ENCODE results near the gene KRT36.

Gene KRT36

DNA sequence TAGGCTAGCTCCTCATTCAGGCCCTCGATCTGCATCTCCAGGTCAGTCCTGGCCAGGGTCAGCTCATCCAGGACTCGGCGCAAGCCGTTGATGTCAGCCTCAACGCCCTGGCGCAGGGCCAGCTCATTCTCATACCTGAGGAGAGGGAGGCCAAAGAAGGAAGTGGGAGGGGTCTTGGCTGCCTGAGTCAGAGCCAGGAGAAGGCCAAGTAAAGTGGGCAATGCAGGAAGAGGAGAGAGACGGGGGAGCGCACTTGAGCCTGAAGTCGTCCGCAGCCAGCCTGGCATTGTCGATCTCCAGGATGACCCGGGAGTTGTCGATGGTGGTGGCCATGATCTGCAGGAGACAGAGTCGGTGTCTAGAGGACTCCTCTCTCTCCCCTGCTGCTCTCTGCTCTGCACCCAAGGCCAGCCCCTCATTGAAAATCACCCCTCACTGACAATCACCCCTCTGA is 27.1 kb upstream of the KRT36 start:
- H3K4me1 ChIP-seq = no peaks in the 10 kb centered on the region
- H3K36me3 ChIP-seq (replicated peaks) = no peaks in the 10 kb centered on the region
- DNase-seq (ENCODE audit: low spot score in 2 of 2) = no peak
- in situ Hi-C loops (cut with MboI; ENCODE audit: low sequenced_read_pairs) = no loop called here
- no peak overlapping the region for H3K4me3 ChIP-seq
- H3K27me3 ChIP-seq (ENCODE audit: low read depth) = no peaks in the 10 kb centered on the region
- H3K9me3 ChIP-seq = no peaks in the 10 kb centered on the region

GRCh38 chr17:41516147-41516829 is 26.6 kb upstream of the KRT36 start:
- Histone ChIP-seq H3K9me3 (no peaks in the 10 kb centered on the region), H3K4me1 (no peaks in the 10 kb centered on the region), H3K4me3 (no peak overlapping the region), H3K27me3 (ENCODE audit: low read depth) (no peaks in the 10 kb centered on the region), H3K36me3 (replicated peaks) (no peaks in the 10 kb centered on the region)
- no peak for DNase-seq (ENCODE audit: low spot score in 2 of 2)
- in situ Hi-C loops (cut with MboI; ENCODE audit: low sequenced_read_pairs) = no loop called here

GRCh38 chr17:41513168-41513547 is 23.4 kb upstream of the KRT36 start:
- in situ Hi-C loops (cut with MboI; ENCODE audit: low sequenced_read_pairs) = no loop called here

GRCh38 chr17:41512546-41513167 is 22.9 kb upstream of the KRT36 start:
- in situ Hi-C loops (cut with MboI; ENCODE audit: low sequenced_read_pairs) = no loop called here
- H3K9me3 ChIP-seq = no peaks in the 10 kb centered on the region
- H3K4me1 ChIP-seq = no peaks in the 10 kb centered on the region
- no peaks in the 10 kb centered on the region for H3K36me3 ChIP-seq (replicated peaks)
- no peak overlapping the region for H3K4me3 ChIP-seq
- DNase-seq (ENCODE audit: low spot score in 2 of 2) = no peak
- H3K27me3 ChIP-seq (ENCODE audit: low read depth) = 0 out of 2 replicates have a peak, but pooled peaks cover 2% of the 10 kb centered on the region

More at GRCh38 chr17:41513168-41513547, 23.4 kb upstream of the KRT36 start:
- Histone ChIP-seq H3K9me3 (no peaks in the 10 kb centered on the region), H3K4me1 (no peaks in the 10 kb centered on the region), H3K27me3 (ENCODE audit: low read depth) (0 out of 2 replicates have a peak, but pooled peaks cover 2% of the 10 kb centered on the region), H3K36me3 (replicated peaks) (no peaks in the 10 kb centered on the region), H3K4me3 (no peak overlapping the region)
- no peak for DNase-seq (ENCODE audit: low spot score in 2 of 2)

DNA sequence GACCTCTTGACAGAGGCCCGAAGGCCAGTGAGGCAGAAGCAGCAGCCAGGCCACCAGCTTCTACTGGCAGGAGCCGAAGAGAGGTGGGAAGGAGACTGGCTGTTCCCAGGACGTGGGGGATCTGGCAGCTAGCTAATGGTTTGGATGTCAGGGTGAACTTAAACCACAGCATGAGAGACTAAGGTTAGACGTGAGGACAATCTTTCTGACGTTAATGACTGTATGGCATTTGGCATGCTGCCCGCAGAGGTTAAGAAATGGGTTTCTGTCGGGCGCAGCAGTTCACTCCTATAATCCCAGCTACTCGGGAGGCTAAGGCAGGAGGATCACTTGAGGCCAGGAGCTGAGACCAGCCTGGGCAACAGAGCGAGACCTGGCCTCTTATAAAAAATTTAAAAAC is 22.0 kb upstream of the KRT36 start:
- no peak for DNase-seq (ENCODE audit: low spot score in 2 of 2)
- no peaks in the 10 kb centered on the region for H3K36me3 ChIP-seq (replicated peaks)

GRCh38 chr17:41511116-41511515 is 21.4 kb upstream of the KRT36 start:
- in situ Hi-C loops (cut with MboI; ENCODE audit: low sequenced_read_pairs) = no loop called here
- DNase-seq (ENCODE audit: low spot score in 2 of 2) = no peak

More for the DNA sequence above, 22.0 kb upstream of the KRT36 start:
- in situ Hi-C loops (cut with MboI; ENCODE audit: low sequenced_read_pairs) = no loop called here
- no peaks in the 10 kb centered on the region for H3K4me1 ChIP-seq
- no peak overlapping the region for H3K4me3 ChIP-seq
- H3K27me3 ChIP-seq (ENCODE audit: low read depth) = 0 out of 2 replicates have a peak, but pooled peaks cover 2% of the 10 kb centered on the region
- no peaks in the 10 kb centered on the region for H3K9me3 ChIP-seq

GRCh38 chr17:41510251-41511065 is 20.7 kb upstream of the KRT36 start:
- DNase-seq (ENCODE audit: low spot score in 2 of 2) = no peak
- Histone ChIP-seq H3K4me1 (no peaks in the 10 kb centered on the region), H3K9me3 (no peaks in the 10 kb centered on the region), H3K27me3 (ENCODE audit: low read depth) (0 out of 2 replicates have a peak, but pooled peaks cover 2% of the 10 kb centered on the region), H3K36me3 (replicated peaks) (no peaks in the 10 kb centered on the region), H3K4me3 (no peak overlapping the region)
- in situ Hi-C loops (cut with MboI; ENCODE audit: low sequenced_read_pairs) = no loop called here

More at GRCh38 chr17:41511116-41511515, 21.4 kb upstream of the KRT36 start:
- Histone ChIP-seq H3K27me3 (ENCODE audit: low read depth) (0 out of 2 replicates have a peak, but pooled peaks cover 2% of the 10 kb centered on the region), H3K36me3 (replicated peaks) (no peaks in the 10 kb centered on the region), H3K9me3 (no peaks in the 10 kb centered on the region), H3K4me1 (no peaks in the 10 kb centered on the region), H3K4me3 (no peak overlapping the region)

GRCh38 chr17:41507315-41507880 is 17.7 kb upstream of the KRT36 start:
- Histone ChIP-seq H3K27me3 (ENCODE audit: low read depth) (0 out of 2 replicates have a peak, but pooled peaks cover 2% of the 10 kb centered on the region), H3K9me3 (no peaks in the 10 kb centered on the region), H3K4me1 (no peaks in the 10 kb centered on the region), H3K4me3 (no peak overlapping the region), H3K36me3 (replicated peaks) (no peaks in the 10 kb centered on the region)
- no peak for DNase-seq (ENCODE audit: low spot score in 2 of 2)
- in situ Hi-C loops (cut with MboI; ENCODE audit: low sequenced_read_pairs) = no loop called here

- H3K27me3 ChIP-seq (ENCODE audit: low read depth) = 0 out of 2 replicates have a peak, but pooled peaks cover 2% of the 10 kb centered on the region
- no peaks in the 10 kb centered on the region for H3K36me3 ChIP-seq (replicated peaks)
- H3K4me1 ChIP-seq = no peaks in the 10 kb centered on the region
- no peak for DNase-seq (ENCODE audit: low spot score in 2 of 2)
- no peaks in the 10 kb centered on the region for H3K9me3 ChIP-seq
- H3K4me3 ChIP-seq = no peak overlapping the region
- in situ Hi-C loops (cut with MboI; ENCODE audit: low sequenced_read_pairs) = no loop called here
Measured at GRCh38 chr17:41505809-41506767, 16.4 kb upstream of the KRT36 start.

DNA sequence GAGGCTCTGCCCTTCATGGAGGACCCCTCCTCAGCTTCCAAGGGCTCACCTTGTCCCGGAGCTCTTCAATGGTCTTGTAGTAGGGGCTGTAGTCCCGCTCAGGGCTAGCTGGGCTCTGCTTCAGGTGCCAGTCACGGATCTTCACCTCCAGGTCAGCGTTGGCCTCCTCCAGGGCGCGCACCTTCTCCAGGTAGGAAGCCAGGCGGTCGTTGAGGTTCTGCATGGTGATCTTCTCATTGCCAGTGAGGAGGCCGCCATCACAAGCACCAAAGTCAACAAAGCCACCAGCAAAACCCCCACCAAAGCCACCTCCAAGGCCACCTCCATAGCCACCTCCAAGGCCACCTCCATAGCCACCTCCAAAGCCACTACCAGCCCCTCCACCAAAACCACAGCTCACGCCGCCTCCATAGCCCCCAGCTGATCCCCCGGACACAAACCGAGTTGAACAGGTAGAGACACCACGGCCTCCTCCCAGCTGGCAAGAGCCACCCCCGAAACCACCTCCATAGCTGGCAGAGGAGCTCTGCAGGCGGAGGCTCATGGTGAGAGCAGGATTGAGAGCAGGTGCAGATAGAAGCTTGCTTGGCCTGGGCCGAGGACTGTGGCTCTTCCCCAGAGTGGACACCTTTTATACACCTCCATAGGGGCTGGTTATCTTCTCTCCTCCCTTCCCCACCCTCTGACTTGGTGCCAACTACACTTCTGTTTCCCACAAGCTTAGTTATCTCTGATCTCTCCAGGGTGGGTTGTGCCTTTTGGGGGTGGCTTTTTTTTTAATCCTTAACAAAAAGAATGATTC is 15.5 kb upstream of the KRT36 start, which contains the start of gene KRT13:
Gene KRT13, minus strand, starts transcription at position 606 of the 802 bp plus-strand sequence. Its CDS starts 62 bp downstream, at position 544.
- in situ Hi-C loops (cut with MboI; ENCODE audit: low sequenced_read_pairs) = no loop called here

DNA sequence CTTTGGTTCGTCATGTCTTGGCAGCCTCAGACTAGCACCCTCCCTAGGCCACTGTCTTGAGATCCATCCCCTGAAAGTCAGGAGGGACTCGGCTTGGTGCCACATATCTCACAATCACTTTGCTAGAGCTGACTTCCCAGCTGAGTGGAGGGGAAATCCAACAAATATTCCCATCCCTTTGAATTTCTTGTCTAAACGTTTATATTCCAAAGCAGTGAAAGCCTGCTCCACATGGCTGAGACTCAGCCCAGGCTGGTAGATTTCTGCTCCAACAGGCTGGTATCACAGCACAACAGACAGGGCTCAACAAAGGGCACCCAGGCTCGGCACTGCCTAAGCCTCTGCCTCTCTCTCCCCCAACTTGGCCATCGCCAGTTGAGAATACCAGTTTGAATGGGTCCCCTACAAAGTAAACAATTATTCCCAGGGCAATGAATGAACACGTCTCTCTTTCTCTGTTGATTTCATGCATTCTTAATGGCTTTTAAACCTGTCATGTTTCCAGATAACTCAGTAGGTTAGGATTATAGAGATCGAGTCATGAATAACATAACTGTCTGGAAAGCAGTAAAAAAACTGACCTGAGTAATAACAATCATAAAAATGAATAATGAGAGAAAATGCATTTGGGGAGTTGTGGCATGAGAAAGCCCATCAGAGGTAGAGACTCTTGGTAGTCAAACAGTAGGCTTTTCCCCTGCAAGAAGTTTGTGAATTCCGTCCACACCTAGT is 14.7 kb upstream of the KRT36 start:
- no peak for DNase-seq (ENCODE audit: low spot score in 2 of 2)
- H3K4me3 ChIP-seq = no peak overlapping the region
- in situ Hi-C loops (cut with MboI; ENCODE audit: low sequenced_read_pairs) = no loop called here

More for the DNA sequence above, 15.5 kb upstream of the KRT36 start, which contains the start of gene KRT13:
- Histone ChIP-seq H3K9me3 (no peaks in the 10 kb centered on the region), H3K4me1 (no peaks in the 10 kb centered on the region), H3K4me3 (no peak within 1 kb of the TSS), H3K27me3 (ENCODE audit: low read depth) (0 out of 2 replicates have a peak, but pooled peaks cover 2% of the 10 kb centered on the region), H3K36me3 (replicated peaks) (no peaks in the 10 kb centered on the region)
- no peak for DNase-seq (ENCODE audit: low spot score in 2 of 2)

More for the DNA sequence above, 14.7 kb upstream of the KRT36 start:
- H3K36me3 ChIP-seq (replicated peaks) = no peaks in the 10 kb centered on the region
- H3K27me3 ChIP-seq (ENCODE audit: low read depth) = 0 out of 2 replicates have a peak, but pooled peaks cover 2% of the 10 kb centered on the region
- H3K4me1 ChIP-seq = no peaks in the 10 kb centered on the region
- no peaks in the 10 kb centered on the region for H3K9me3 ChIP-seq

Data from HAP-1 (cell line).